ENCODE measurements around the gene SYNGR3. TPM values are rescaled to one million over a fixed set of nuclear protein-coding genes. Genes with fewer than 3 reads are reported as not detected.
A peak's percentile ranks its signal among the peaks of the same experiment; 100 is the strongest.

The SYNGR3 gene
- total and polyA plus RNA-seq, 2 donors (not counting 1 experiment from before 2014, with no cell fraction given): 1.8 TPM

DNA sequence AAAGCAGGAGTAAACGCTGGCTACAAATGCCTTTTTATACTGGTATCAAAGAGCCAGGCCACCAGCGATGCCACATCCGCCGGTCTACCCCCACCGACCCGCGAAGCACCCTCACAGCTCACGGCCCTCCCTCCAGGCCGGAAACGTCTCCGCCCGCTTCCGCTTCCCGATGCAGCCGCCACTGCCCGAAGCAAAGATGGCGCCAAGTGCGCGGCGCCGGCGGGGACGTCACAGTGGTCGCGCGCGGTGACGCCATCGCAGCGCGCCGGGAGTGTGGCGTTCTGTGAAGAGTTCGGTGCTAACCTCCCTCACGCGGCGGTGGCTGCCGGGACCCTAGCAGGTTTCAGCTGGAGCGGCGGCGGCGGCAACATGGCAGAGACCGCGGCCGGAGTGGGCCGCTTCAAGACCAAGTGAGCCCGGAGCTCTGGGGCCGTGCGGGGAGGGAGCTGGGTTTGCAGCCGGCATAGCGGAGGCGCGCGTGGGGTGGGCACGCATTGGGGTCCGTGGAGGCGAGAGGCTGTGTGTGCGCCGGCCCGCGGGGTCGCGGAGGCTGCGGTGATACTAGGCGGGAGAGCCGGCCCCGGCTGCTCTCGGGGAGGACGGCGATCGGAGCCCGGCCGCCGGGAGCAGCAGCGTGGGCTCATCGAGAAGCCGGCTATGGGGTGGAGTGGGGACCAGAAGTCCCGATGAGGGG, 17.8 kb upstream of the SYNGR3 start, which contains the start of gene TBL3:
TBL3 (plus strand) TSS at position 258 of the 694 bp plus-strand sequence; CDS start at position 370, 112 bp downstream.
- no peak for TF ChIP-seq EZH2 (IDR thresholded peaks at IDR 0.05; ENCODE audit: low read length, missing control alignments)
- TF ChIP-seq, protein P1, sequence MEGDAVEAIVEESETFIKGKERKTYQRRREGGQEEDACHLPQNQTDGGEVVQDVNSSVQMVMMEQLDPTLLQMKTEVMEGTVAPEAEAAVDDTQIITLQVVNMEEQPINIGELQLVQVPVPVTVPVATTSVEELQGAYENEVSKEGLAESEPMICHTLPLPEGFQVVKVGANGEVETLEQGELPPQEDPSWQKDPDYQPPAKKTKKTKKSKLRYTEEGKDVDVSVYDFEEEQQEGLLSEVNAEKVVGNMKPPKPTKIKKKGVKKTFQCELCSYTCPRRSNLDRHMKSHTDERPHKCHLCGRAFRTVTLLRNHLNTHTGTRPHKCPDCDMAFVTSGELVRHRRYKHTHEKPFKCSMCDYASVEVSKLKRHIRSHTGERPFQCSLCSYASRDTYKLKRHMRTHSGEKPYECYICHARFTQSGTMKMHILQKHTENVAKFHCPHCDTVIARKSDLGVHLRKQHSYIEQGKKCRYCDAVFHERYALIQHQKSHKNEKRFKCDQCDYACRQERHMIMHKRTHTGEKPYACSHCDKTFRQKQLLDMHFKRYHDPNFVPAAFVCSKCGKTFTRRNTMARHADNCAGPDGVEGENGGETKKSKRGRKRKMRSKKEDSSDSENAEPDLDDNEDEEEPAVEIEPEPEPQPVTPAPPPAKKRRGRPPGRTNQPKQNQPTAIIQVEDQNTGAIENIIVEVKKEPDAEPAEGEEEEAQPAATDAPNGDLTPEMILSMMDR (conservative IDR thresholded peaks at IDR 0.05 in 1 of 2, IDR thresholded peaks at IDR 0.05 in 1 of 2; ENCODE audit: low read depth in 1 of 2, low read length in 2 of 2): no peak
- peak within 1 kb of the TSS; percentile 93 for H3K4me2 ChIP-seq (ENCODE audit: extremely low read depth, insufficient read depth, low read length)
- H3K27me3 ChIP-seq (ENCODE audit: control insufficient read depth, insufficient read depth, low read length): no peaks in the 10 kb centered on the region
- H3K36me3 ChIP-seq (ENCODE audit: control insufficient read depth, insufficient read depth, low read length): peaks cover 22% of the 10 kb centered on the region
- no peaks in the 10 kb centered on the region for H3K4me1 ChIP-seq (ENCODE audit: control insufficient read depth, extremely low read depth, insufficient read depth, low read length)
- peaks cover 16% of the 10 kb centered on the region for H3K79me2 ChIP-seq (ENCODE audit: control insufficient read depth, insufficient read depth, low read length)
- H3K27ac ChIP-seq (ENCODE audit: insufficient read depth, low read length): peak within 1 kb of the TSS; percentile 89
- peak within 1 kb of the TSS; percentile 79 for H2AFZ ChIP-seq (ENCODE audit: low read length)
- H3K9ac ChIP-seq (ENCODE audit: insufficient read depth, low read length): peak within 1 kb of the TSS; percentile 87
- H4K20me1 ChIP-seq (ENCODE audit: control insufficient read depth, extremely low read depth, insufficient read depth, low read length): no peaks in the 10 kb centered on the region
- H3K4me3 ChIP-seq (replicated peaks in 1 of 4; ENCODE audit: control extremely low read depth in 1 of 4, insufficient read depth in 1 of 4, low read depth in 3 of 4, low read length in 4 of 4): peak within 1 kb of the TSS; percentile 84 to 94 (median 88)
- DNase-seq (ENCODE audit: low read depth in 2 of 2): peak; percentile 92 to 93
- no peaks in the 10 kb centered on the region for H3K9me3 ChIP-seq (ENCODE audit: control insufficient read depth, insufficient read depth, low read depth, low read length)

DNA sequence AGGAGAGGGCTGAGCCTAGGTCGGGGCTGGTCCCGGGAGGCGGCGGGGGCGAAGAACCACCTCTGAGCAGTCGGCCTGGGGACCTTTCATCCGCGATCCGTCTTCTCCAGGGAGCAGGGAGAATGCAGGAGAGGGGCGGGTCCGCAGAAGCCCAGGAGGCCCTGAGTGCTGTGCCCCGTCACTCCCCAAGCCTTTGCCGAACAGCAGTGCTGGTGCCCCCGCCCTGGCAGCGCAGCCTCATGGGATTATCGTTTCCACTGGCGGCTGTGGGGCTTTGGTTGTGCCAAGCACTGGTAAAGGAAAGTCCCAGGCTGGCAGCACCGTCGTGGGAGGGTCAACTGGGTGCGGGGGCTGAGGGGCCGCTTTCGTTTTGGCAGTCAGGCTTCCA, 17.3 kb upstream of the SYNGR3 start:
- DNase-seq (ENCODE audit: low read depth in 2 of 2): peak in 1 of 2 donors; percentile 27

DNA sequence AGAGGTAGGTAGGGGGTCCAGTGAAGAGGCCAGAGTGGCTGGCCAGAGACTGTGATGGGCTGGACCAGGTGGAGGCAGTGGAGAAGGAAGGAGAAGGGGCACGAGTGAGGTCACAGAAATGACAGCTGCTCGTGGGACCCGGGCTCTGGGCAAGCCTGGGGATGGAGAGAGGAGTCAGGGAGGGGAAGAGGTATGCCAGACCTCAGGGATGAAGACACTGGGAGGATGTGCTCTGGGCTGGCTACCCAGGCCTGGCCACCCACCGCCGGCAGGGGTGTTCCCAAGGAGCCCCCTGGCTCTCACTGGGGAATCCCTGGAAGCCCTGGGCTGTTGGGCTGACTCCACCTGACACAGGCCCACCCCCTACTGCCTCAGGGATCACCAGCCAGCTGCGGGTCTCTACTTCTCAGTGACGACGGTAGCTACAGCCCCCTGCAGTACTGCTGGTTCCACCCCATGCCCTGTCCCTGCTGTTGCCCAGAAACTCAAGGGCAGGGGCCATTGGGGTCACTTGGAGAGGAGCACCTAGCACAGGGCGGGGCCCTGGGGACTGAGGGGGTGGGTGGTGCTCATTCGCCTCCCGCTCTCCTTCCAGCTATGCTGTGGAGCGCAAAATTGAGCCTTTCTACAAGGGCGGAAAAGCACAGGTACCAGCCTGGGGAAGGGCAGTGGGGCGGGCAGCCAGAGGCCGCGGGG, 16.2 kb upstream of the SYNGR3 start:
- H3K79me2 ChIP-seq (ENCODE audit: control insufficient read depth, insufficient read depth, low read length): peaks cover 16% of the 10 kb centered on the region
- TF ChIP-seq, protein P1 (conservative IDR thresholded peaks at IDR 0.05 in 1 of 2, IDR thresholded peaks at IDR 0.05 in 1 of 2; ENCODE audit: low read depth in 1 of 2, low read length in 2 of 2): no peak
- no peak for TF ChIP-seq EZH2 (IDR thresholded peaks at IDR 0.05; ENCODE audit: low read length, missing control alignments)
- H3K9me3 ChIP-seq (ENCODE audit: control insufficient read depth, insufficient read depth, low read depth, low read length): no peaks in the 10 kb centered on the region
- no peak overlapping the region for H2AFZ ChIP-seq (ENCODE audit: low read length)
- H3K4me2 ChIP-seq (ENCODE audit: extremely low read depth, insufficient read depth, low read length): no peak overlapping the region
- H4K20me1 ChIP-seq (ENCODE audit: control insufficient read depth, extremely low read depth, insufficient read depth, low read length): no peaks in the 10 kb centered on the region
- H3K36me3 ChIP-seq (ENCODE audit: control insufficient read depth, insufficient read depth, low read length): peaks cover 32% of the 10 kb centered on the region
- DNase-seq (ENCODE audit: low read depth in 2 of 2): no peak
- no peak overlapping the region for H3K4me3 ChIP-seq (replicated peaks in 1 of 4; ENCODE audit: control extremely low read depth in 1 of 4, insufficient read depth in 1 of 4, low read depth in 3 of 4, low read length in 4 of 4)
- no peak overlapping the region for H3K27ac ChIP-seq (ENCODE audit: insufficient read depth, low read length)
- no peaks in the 10 kb centered on the region for H3K27me3 ChIP-seq (ENCODE audit: control insufficient read depth, insufficient read depth, low read length)
- no peak overlapping the region for H3K9ac ChIP-seq (ENCODE audit: insufficient read depth, low read length)
- no peaks in the 10 kb centered on the region for H3K4me1 ChIP-seq (ENCODE audit: control insufficient read depth, extremely low read depth, insufficient read depth, low read length)

More for the DNA sequence above, 17.3 kb upstream of the SYNGR3 start:
- Histone ChIP-seq H3K27ac (ENCODE audit: insufficient read depth, low read length) (peak overlapping the region; percentile 89), H2AFZ (ENCODE audit: low read length) (no peak overlapping the region), H3K4me1 (ENCODE audit: control insufficient read depth, extremely low read depth, insufficient read depth, low read length) (no peaks in the 10 kb centered on the region), H3K79me2 (ENCODE audit: control insufficient read depth, insufficient read depth, low read length) (peaks cover 16% of the 10 kb centered on the region), H3K4me3 (replicated peaks in 1 of 4; ENCODE audit: control extremely low read depth in 1 of 4, insufficient read depth in 1 of 4, low read depth in 3 of 4, low read length in 4 of 4) (peak overlapping the region; percentile 84 to 94 (median 88)), H3K36me3 (ENCODE audit: control insufficient read depth, insufficient read depth, low read length) (peaks cover 23% of the 10 kb centered on the region), H3K9me3 (ENCODE audit: control insufficient read depth, insufficient read depth, low read depth, low read length) (no peaks in the 10 kb centered on the region), H3K27me3 (ENCODE audit: control insufficient read depth, insufficient read depth, low read length) (no peaks in the 10 kb centered on the region), H3K9ac (ENCODE audit: insufficient read depth, low read length) (peak overlapping the region; percentile 87), H3K4me2 (ENCODE audit: extremely low read depth, insufficient read depth, low read length) (peak overlapping the region; percentile 33), H4K20me1 (ENCODE audit: control insufficient read depth, extremely low read depth, insufficient read depth, low read length) (no peaks in the 10 kb centered on the region)
- no peak for TF ChIP-seq EZH2 (IDR thresholded peaks at IDR 0.05; ENCODE audit: low read length, missing control alignments)

All from fibroblast of lung (primary cell).